Measurements from ENCODE around the gene ATG13.

- peak; percentile 20 for TF ChIP-seq POLR2A (IDR thresholded peaks at IDR 0.05)
- TF ChIP-seq, protein P1, sequence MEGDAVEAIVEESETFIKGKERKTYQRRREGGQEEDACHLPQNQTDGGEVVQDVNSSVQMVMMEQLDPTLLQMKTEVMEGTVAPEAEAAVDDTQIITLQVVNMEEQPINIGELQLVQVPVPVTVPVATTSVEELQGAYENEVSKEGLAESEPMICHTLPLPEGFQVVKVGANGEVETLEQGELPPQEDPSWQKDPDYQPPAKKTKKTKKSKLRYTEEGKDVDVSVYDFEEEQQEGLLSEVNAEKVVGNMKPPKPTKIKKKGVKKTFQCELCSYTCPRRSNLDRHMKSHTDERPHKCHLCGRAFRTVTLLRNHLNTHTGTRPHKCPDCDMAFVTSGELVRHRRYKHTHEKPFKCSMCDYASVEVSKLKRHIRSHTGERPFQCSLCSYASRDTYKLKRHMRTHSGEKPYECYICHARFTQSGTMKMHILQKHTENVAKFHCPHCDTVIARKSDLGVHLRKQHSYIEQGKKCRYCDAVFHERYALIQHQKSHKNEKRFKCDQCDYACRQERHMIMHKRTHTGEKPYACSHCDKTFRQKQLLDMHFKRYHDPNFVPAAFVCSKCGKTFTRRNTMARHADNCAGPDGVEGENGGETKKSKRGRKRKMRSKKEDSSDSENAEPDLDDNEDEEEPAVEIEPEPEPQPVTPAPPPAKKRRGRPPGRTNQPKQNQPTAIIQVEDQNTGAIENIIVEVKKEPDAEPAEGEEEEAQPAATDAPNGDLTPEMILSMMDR (IDR thresholded peaks at IDR 0.05) = no peak
- TF ChIP-seq POLR2AphosphoS5 (IDR thresholded peaks at IDR 0.05) = peak; percentile 60 to 78 (median 69)
Measured at GRCh38 chr11:46593550-46594373, 23.6 kb upstream of the ATG13 start, which contains the start of gene AMBRA1.
